ENCODE measurements around the gene FGF22.

FGF22 gene

DNA sequence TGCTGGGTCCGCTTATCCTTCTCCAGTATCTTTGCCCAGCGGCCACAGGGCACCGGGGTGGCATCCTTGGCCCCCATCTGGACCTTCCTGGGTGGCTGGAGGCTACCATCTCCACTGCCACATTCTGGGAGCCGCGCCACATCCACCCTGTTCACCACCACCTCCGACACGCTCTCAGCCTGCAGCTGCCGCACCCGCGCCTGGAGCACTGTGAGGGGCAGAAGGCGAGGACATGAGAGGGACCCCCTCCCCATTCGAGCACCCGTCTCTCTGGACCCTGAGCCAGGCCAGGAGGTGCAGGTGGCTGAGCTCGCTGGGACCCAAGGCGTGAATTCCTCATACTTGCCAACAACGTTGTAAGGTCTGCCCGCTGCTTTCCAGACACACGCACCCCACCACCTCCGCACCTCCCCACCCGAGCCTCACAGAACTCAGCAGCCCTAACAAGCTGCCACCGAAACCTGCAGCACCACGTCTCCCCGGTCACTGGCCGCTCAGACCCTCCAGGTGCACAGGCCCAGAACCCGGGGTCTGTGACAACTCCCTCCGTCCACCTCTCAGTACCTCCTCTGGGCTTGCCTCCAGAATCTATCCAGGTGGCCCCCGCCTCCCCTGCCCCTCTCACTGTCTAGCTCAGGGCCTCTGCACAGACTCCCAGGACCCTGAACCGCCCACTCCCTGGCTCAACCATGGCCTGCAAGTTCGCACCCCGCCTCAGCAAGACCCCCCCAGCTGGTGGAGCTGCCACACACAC lies 9.5 kb upstream of the FGF22 start:
- TF ChIP-seq GATA2 (IDR thresholded peaks at IDR 0.05; ENCODE audit: low read depth, low read length): peak; percentile 32; the same call in 1 of the 2 replicates
- TF ChIP-seq GATA3 (IDR thresholded peaks at IDR 0.05; ENCODE audit: low read depth, low read length): no peak

DNA sequence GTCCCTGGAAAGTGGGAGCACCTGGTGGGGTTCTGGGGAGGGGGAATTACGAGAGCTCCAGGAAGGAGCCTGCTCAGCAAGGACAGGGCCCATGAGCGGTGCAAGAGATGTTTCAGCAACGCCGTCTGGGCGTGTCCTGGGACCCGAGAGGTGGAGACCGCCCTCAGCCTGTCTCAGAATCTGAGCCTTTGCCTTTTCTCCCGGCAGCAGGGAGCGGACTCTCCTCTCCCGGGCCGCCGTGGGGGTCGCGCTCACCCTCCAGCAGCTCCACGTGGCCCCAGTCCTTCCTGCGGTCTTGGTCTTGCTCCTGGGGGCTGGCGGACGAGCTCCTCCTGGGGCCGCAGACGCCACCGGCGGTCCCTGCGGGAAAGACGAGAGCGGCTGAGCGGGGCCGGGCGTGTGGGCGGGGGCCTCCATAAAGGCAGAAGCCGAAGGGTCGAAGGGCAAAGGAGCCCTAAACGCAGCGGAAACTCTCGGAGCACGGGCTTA lies 7.1 kb upstream of the FGF22 start:
- TF ChIP-seq GATA2 (IDR thresholded peaks at IDR 0.05; ENCODE audit: low read depth, low read length): no peak
- TF ChIP-seq GATA3 (IDR thresholded peaks at IDR 0.05; ENCODE audit: low read depth, low read length): no peak

DNA sequence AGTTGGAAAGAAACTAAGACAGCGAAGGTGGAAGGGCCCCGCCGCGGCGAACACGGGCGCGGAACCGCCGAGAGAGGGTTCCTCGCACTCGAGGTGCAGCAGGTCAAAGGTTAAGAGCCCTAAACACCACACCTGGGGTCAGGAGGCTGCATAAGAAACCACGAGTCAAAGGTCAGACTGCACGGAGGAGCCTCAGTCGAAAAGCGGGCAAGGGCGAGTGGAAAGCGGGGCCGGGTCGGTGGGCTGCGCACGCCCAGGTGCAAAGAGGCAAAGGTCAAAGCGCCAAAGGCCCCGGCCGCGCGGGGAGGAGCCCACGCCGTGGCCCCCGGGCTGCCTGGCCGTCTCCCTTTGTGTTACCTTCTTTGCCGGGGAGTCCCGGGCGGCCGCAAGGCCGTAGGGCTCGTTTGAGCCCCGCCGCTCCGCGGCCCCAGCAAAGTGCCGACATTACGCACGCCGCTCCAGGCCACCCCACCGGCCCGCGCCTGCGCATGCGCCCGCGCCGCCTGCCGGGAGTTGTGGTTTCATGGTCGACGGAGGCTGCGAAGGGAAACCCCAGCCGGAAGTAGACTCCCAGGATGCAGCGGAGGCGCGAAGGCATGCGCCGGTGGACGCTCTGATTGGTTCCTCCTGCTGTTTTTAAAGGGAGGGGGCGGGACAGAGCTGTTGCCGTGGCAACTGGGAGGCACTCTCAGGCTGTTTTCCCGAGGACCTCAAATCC lies 6.5 kb upstream of the FGF22 start, which contains the start of gene POLRMT:
POLRMT (minus strand) TSS at position 470 of the 718 bp plus-strand sequence; CDS start at position 445, 25 bp downstream.
- TF ChIP-seq GATA3 (IDR thresholded peaks at IDR 0.05; ENCODE audit: low read depth, low read length) (no peak), GATA2 (IDR thresholded peaks at IDR 0.05; ENCODE audit: low read depth, low read length) (no peak)

DNA sequence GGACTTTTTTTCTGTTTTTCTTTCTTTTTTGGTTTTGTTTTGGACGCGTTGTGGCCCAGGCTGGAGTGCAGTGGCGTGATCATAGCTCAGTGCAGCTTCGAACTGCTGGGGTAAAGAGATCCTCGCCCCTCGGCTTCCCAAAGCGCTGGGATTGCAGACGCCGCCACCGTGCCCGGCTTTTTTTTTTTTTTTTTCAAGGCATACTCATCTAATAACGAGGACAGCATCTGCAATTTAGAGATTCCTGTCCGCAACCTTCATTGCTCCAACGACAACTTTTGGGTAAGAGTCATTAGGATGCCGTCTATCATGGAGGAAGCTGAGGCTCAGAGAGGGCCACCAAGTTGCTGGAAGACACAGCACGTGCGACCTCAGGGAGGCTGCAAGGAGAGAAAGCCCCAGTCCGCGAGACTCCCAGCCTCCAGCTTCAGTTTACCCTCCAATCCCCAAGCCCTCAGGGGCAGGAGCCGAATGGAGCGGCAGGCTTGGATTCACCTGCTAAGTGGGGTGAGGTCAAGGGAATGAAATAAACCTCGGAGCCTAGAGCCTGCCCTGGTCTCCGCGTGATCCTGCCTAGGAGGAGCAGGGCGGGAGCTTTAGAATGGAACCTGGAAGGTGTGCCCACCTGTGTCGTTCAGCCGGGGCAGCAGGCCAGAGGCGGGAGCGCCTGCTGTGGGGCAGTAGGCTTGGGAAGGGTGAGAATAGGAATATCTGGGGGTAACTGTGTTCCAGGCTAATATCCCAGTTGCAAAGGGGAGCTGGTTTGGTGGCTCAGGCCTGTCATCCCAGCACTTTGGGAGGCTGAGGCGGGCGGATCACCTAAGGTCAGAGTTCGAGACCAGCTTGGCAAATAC lies 5.7 kb upstream of the FGF22 start:
- TF ChIP-seq GATA2 (IDR thresholded peaks at IDR 0.05; ENCODE audit: low read depth, low read length) (no peak), GATA3 (IDR thresholded peaks at IDR 0.05; ENCODE audit: low read depth, low read length) (no peak)

DNA sequence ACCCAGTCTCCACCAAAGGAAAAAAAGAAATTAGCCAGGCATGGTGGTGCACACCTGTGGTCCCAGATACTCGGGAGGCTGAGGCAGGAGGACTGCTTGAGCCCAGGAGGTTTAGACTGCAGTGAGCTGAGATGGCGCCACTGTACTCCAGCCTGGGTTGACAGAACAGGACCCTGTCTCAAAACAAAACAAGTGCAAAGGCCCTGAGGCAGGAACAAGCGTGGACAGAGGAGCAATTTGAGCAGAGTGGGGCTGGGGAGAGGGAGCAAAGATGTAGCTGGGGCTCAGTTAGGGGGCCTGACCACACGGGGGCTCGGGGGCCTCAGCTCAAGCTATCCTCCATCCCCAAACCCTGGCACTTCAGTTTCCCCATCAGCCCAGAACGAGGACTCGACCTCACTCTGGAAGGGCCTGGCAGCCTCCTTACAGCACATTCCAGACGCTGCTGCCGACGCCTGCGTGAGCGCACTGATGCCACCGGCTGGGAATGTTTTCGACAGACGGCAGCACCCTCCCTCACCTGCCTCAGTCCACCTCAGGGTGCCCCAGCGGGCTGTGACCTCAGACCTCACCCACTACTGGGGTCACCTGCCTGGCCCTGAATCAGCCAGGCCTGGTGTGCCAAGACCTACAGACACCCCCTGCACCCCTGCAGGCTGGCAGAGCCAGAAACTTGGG lies 4.6 kb upstream of the FGF22 start:
- TF ChIP-seq GATA2 (IDR thresholded peaks at IDR 0.05; ENCODE audit: low read depth, low read length) (no peak), GATA3 (IDR thresholded peaks at IDR 0.05; ENCODE audit: low read depth, low read length) (no peak)

DNA sequence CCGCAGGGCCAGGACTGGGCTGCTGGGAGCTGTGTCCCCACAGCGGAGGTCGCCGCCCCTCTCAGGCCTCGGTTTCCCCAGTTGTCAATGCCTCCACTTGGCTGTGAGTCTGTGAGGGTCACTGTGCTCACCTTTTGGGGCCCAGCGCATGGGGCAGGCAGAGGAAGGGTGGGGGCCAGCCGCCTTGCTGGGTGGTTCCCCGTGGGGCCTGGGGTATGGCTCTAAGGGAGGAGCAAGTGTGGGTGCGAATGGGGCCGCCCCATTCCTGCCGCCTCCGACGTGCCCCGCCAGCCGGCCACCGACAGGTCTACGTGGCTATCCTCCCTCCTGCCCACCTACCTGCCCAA lies 800 bp upstream of the FGF22 start:
- no peak for TF ChIP-seq GATA3 (IDR thresholded peaks at IDR 0.05; ENCODE audit: low read depth, low read length)
- no peak for TF ChIP-seq GATA2 (IDR thresholded peaks at IDR 0.05; ENCODE audit: low read depth, low read length)

DNA sequence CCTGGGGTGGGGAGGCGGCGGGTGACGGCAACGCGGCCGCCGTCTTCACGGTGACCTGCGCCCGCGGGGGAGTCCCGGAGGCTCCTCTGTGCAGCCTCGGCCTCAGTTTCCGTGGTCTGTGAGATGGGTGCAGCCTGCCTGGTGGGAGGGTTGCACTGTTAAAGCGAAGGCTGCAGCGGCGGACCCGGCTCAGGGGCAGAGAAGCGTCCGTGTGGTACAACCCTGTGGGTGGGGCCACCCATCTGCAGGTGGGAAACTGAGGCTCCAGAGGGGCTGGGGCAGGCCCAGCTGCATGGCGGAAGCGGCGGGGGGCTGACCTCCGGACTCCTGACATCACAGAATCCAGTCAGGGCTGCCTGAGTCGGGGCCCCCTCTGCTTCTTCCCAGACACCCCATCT lies 481 bp downstream of the FGF22 start:
- no peak for TF ChIP-seq GATA3 (IDR thresholded peaks at IDR 0.05; ENCODE audit: low read depth, low read length)
- TF ChIP-seq GATA2 (IDR thresholded peaks at IDR 0.05; ENCODE audit: low read depth, low read length): no peak

DNA sequence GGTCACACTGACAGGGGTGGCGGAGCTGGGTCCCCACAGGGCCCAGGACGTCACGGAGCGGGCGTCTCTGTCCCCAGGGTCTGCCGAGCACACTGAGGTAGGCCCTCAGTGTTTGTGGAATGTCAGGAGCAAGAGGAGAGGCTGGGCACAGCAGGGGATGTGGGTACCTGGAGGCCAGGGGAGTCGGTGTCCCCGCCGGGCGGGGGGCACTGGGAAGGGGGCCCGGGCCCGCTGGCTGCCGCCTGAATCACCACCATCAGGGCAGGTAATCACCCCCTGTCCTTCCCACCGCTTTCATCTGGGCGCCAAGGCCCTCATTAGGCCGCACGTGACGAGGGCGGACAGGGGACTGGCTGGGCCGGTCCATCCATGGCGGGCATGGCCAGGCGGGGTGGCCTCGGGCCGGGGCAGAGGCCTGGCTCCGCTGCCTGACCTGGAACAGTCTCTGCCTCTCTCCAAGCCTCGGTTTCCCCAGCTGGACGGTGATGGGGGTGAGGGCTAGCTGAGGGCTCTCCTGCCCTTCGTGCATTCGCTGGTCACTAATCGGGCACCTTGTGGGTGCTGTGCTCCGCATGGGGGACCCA lies 1.0 kb downstream of the FGF22 start:
- TF ChIP-seq GATA2 (IDR thresholded peaks at IDR 0.05; ENCODE audit: low read depth, low read length) (no peak), GATA3 (IDR thresholded peaks at IDR 0.05; ENCODE audit: low read depth, low read length) (no peak)

DNA sequence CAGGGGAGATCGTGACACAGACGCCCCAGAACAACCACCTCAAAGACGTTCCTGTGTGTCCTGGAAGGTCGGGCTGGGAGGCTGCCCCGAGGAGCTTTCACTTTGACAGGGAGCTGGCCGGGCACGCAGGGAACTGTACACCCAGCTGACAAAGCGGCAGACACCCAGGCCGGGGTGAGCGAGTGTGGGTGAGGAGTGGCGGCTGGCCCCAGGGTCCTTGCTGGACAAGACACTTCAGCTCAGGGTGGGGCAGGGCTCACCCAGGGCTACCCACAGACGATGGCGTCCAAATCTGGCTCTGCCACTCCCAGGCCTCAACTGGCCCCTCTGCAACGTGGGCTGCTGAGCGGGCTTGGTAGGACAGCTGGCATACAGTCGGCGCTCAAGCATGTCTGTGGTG lies 2.0 kb downstream of the FGF22 start:
- TF ChIP-seq GATA3 (IDR thresholded peaks at IDR 0.05; ENCODE audit: low read depth, low read length) (no peak), GATA2 (IDR thresholded peaks at IDR 0.05; ENCODE audit: low read depth, low read length) (no peak)

DNA sequence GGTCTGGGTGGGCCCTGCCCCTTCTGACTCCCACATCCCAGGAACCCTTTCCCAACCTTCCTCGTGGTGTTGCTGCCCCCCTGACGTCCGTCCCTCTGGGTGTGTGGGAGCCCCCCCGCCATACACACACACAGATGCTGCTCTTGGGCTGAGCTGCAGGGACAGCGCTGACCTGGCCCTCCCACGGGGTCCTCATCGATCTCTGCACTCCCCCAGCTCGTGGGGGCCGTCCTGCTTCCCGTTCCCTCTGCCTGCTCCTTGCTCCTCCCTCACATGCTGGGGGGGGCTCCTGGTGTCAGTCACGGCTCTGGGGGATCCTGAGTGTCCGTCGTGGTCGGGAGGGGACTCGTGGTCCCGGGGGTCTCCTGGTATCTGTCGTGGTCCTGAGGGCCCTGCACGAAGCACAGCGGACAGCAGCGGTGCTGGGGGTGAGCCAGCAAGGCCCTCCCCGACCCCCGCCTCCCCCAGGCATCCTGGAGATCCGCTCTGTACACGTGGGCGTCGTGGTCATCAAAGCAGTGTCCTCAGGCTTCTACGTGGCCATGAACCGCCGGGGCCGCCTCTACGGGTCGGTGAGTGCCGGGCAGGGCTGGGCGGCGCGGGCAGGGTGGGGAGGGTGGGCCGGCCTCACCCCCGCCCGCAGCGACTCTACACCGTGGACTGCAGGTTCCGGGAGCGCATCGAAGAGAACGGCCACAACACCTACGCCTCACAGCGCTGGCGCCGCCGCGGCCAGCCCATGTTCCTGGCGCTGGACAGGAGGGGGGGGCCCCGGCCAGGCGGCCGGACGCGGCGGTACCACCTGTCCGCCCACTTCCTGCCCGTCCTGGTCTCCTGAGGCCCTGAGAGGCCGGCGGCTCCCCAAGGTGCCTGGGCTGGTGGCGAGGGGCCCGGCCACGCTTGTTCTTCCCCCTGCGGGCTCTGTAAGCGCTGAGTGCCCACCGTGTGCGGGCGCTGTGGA lies 3.4 kb downstream of the FGF22 start:
- TF ChIP-seq GATA3 (IDR thresholded peaks at IDR 0.05; ENCODE audit: low read depth, low read length) (no peak), GATA2 (IDR thresholded peaks at IDR 0.05; ENCODE audit: low read depth, low read length) (no peak)

DNA sequence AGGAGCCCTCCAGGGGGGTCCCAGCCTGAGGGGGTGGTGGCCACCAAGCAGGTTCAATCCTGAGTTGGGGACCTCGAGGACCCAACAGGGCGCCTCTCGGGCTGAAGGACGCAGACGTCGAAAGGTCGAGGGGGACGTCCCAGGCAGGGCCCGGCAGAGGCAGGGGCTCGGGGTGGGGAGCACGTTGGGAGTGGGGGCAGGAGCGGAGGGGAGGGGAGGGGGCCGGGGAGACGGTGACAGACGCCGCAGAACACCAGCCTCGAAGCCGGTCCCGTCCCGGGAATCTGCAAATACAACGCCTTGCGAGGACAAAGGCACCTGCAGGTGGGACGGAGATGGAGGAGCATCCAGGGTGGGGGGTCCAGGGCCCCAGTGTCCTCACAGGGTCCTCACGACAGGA lies 4.1 kb downstream of the FGF22 start:
- TF ChIP-seq GATA3 (IDR thresholded peaks at IDR 0.05; ENCODE audit: low read depth, low read length) (no peak), GATA2 (IDR thresholded peaks at IDR 0.05; ENCODE audit: low read depth, low read length) (no peak)

DNA sequence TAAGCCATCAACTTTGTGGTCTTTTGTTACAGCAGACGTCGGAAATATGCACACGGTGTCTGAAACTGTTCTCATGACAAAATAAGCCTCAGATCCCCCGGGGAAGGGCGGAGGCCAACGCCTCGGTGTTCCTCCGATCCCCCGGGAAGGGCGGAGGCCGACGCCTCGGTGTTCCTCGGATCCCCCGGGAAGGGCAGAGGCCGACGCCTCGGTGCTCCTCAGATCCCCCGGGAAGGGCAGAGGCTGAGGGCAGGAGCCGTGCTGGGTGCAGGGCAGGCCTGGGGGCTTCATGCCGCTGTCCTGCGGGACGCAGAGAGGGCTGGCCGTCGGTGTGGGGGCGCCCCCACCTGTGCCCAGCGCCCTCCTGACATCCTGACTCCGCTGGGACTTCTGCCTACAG lies 4.7 kb downstream of the FGF22 start:
- no peak for TF ChIP-seq GATA3 (IDR thresholded peaks at IDR 0.05; ENCODE audit: low read depth, low read length)
- no peak for TF ChIP-seq GATA2 (IDR thresholded peaks at IDR 0.05; ENCODE audit: low read depth, low read length)

Data from SH-SY5Y (cell line).